Thyroid gland (tissue), 4 donors: ENCODE measurements around the gene CDKL1.

Source experiments
- POLR2A ChIP-seq, 2 donors: fragments of 450-650 bp; IDR thresholded peaks; one replicate each; pipeline ENCODE4 v1.6.1; 2017; ENCODE audit warnings: antibody characterized with exemption in 2 of 2, mild to moderate bottlenecking in 2 of 2, moderate library complexity in 1 of 2
- TF ChIP-seq, protein P1 (sequence below), 6 experiments: fragments of 200-600 bp in 3 of 6; fragments of 450-650 bp in 3 of 6; sonication (generic) in 3 of 6; IDR thresholded peaks; one replicate each; pipeline ENCODE4 v1.5.1; 2016 to 2019; ENCODE audit warnings: antibody characterized with exemption in 6 of 6, mild to moderate bottlenecking in 2 of 6, inconsistent platforms in 1 of 6, moderate library complexity in 1 of 6

DNA sequence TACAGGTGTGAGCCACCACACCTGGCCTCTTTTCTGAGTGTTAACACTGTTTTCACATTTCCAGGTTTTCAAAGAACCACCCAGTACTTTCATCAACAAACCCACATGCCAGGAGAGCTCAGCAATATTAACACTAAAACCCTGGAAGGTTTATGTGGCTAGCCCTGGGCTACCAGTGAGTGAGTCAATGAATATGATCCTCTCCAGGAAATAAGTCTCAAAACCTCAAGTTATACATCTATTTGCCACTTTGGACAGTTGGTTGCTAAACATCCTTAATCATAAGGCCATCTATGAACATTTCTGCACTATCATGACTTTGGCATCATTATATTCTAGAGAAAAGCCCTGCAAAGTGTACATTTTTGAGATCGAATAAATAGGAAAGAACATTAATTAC lies 6.3 kb upstream of the CDKL1 start:
- TF ChIP-seq, protein P1, sequence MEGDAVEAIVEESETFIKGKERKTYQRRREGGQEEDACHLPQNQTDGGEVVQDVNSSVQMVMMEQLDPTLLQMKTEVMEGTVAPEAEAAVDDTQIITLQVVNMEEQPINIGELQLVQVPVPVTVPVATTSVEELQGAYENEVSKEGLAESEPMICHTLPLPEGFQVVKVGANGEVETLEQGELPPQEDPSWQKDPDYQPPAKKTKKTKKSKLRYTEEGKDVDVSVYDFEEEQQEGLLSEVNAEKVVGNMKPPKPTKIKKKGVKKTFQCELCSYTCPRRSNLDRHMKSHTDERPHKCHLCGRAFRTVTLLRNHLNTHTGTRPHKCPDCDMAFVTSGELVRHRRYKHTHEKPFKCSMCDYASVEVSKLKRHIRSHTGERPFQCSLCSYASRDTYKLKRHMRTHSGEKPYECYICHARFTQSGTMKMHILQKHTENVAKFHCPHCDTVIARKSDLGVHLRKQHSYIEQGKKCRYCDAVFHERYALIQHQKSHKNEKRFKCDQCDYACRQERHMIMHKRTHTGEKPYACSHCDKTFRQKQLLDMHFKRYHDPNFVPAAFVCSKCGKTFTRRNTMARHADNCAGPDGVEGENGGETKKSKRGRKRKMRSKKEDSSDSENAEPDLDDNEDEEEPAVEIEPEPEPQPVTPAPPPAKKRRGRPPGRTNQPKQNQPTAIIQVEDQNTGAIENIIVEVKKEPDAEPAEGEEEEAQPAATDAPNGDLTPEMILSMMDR (IDR thresholded peaks at IDR 0.05), result no peak
- TF ChIP-seq POLR2A (IDR thresholded peaks at IDR 0.05), result no peak
